Fibroblast of lung (primary cell): ENCODE data around the gene BEST4. TPM values are rescaled to one million over a fixed set of nuclear protein-coding genes. Genes with fewer than 3 reads are reported as not detected.

ENCODE experiments used
- DNase-seq, 2 donors: peaks; one replicate each; pipeline versions ENCODE4 v3.0.0 to v3.0.0-alpha.2; 2010; ENCODE audit warnings: low read depth in 2 of 2
- H2AFZ ChIP-seq: 2 replicates; pipeline ENCODE4 v1.5.1; 2012; ENCODE audit warnings: low read length, control low read depth, inconsistent platforms
- H3K27ac ChIP-seq: 2 replicates; pipeline ENCODE4 v1.5.1; 2011; ENCODE audit warnings: low read length, control low read depth; ENCODE audit not compliant: insufficient read depth
- H3K27me3 ChIP-seq: 2 replicates; pipeline ENCODE4 v1.5.1; 2011; ENCODE audit warnings: mild to moderate bottlenecking, low read length; ENCODE audit not compliant: control insufficient read depth, insufficient read depth
- H3K36me3 ChIP-seq: 2 replicates; pipeline ENCODE4 v1.5.1; 2011; ENCODE audit warnings: low read length; ENCODE audit not compliant: control insufficient read depth, insufficient read depth
- H3K4me1 ChIP-seq: 2 replicates; pipeline ENCODE4 v1.5.1; 2011; ENCODE audit warnings: low read length; ENCODE audit not compliant: control insufficient read depth, insufficient read depth; ENCODE audit errors: extremely low read depth
- H3K4me2 ChIP-seq: 2 replicates; pipeline ENCODE4 v1.5.1; 2011; ENCODE audit warnings: low read length, control low read depth; ENCODE audit not compliant: insufficient read depth; ENCODE audit errors: extremely low read depth
- H3K4me3 ChIP-seq, 4 experiments: fragments of 200-600 bp in 1 of 4; sonication (generic) in 1 of 4; replicated peaks in 1 of 4; 2 replicates each; pipeline ENCODE4 v1.5.1; 2011 to 2016; ENCODE audit warnings: low read length in 4 of 4, low read depth in 3 of 4, mild to moderate bottlenecking in 3 of 4, control low read depth in 2 of 4, inconsistent platforms in 1 of 4, mixed read lengths in 1 of 4; ENCODE audit not compliant: insufficient read depth in 1 of 4; ENCODE audit errors: control extremely low read depth in 1 of 4
- H3K79me2 ChIP-seq: 2 replicates; pipeline ENCODE4 v1.5.1; 2012; ENCODE audit warnings: mild to moderate bottlenecking, low read length, inconsistent platforms; ENCODE audit not compliant: control insufficient read depth, insufficient read depth
- H3K9ac ChIP-seq: 2 replicates; pipeline ENCODE4 v1.5.1; 2011; ENCODE audit warnings: mild to moderate bottlenecking, low read length, control low read depth; ENCODE audit not compliant: insufficient read depth
- H3K9me3 ChIP-seq: 2 replicates; pipeline ENCODE4 v1.5.1; 2012; ENCODE audit warnings: low read depth, low read length; ENCODE audit not compliant: control insufficient read depth, insufficient read depth
- H4K20me1 ChIP-seq: 2 replicates; pipeline ENCODE4 v1.5.1; 2011; ENCODE audit warnings: low read length; ENCODE audit not compliant: control insufficient read depth, insufficient read depth; ENCODE audit errors: extremely low read depth
- EZH2 ChIP-seq: IDR thresholded peaks from 2 replicates; pipeline ENCODE4 v1.5.1; 2012; ENCODE audit warnings: low read length, control low read depth, mild to moderate bottlenecking; ENCODE audit errors: missing control alignments
- polyA plus RNA-seq, 2 donors: library from polyadenylated mRNA; depleted of rRNA in 1 of 2; stranded (reverse) in 1 of 2; unstranded in 1 of 2; fragments of >200 nt; gene quantifications; 2 replicates each; pipeline ENCODE4 v1.2.1, GENCODE V29; 2011 to 2012; ENCODE audit warnings: missing spikeins in 1 of 2
- total RNA-seq: library from RNA; depleted of rRNA; stranded (reverse); fragments of >200 nt; gene quantifications from 2 replicates; pipeline ENCODE4 v1.2.1, GENCODE V29; 2014
- TF ChIP-seq, protein P1 (sequence below), 2 donors: IDR thresholded peaks in 1 of 2; conservative IDR thresholded peaks in 1 of 2; 1 replicate in 1 of 2; 2 replicates in 1 of 2; pipeline ENCODE4 v1.5.1; 2011 to 2012; ENCODE audit warnings: low read length in 2 of 2, control low read depth in 1 of 2, inconsistent platforms in 1 of 2, low read depth in 1 of 2, mild to moderate bottlenecking in 1 of 2

Gene BEST4
- total and polyA plus RNA-seq, 2 donors (not counting 1 experiment from before 2014, with no cell fraction given) = 0.10 to 0.17 TPM

DNA sequence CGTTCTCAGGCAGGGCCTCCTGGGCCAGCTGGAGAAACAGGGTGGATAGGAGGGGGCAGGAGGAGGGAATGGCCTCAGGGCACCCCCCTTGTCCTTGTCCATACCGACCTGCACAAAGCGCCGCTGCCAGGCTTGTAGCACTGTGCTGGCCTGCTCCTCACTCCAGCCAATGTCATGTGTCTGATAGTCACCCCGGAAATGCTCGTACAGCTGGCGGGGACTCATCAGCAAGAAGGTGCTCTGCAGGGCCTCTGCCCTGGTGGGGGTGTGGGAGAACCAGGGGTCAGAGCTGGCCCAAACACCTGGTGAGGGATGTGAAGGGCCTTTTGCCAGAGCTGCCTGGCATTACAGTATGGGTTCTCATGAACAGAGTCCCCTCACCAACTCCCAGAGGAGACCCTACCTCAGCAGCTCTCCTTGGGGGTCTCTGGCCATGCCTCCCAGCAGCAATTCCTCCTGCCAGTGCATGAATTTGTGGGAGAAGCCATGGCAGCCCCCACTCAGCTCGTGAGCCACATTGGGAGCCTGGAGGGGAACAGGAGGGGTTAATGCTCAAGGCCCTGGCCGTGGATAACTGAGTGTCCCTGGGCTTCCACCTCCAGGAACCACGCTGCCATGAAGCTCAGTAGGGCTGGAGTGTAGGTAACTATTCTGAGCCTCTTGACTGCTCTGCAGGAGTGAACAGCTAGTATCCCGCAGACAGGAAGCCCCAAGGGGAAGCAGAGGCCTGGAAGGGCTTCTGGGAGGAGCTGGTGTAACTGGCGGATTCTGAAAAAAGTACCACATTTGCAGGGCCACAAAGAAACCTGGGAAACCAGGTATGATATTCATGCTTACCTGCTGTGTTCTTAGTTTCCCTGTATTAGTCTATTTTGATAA lies 41.8 kb upstream of the BEST4 start:
- no peak overlapping the region for H3K9ac ChIP-seq
- TF ChIP-seq, protein P1, sequence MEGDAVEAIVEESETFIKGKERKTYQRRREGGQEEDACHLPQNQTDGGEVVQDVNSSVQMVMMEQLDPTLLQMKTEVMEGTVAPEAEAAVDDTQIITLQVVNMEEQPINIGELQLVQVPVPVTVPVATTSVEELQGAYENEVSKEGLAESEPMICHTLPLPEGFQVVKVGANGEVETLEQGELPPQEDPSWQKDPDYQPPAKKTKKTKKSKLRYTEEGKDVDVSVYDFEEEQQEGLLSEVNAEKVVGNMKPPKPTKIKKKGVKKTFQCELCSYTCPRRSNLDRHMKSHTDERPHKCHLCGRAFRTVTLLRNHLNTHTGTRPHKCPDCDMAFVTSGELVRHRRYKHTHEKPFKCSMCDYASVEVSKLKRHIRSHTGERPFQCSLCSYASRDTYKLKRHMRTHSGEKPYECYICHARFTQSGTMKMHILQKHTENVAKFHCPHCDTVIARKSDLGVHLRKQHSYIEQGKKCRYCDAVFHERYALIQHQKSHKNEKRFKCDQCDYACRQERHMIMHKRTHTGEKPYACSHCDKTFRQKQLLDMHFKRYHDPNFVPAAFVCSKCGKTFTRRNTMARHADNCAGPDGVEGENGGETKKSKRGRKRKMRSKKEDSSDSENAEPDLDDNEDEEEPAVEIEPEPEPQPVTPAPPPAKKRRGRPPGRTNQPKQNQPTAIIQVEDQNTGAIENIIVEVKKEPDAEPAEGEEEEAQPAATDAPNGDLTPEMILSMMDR (conservative IDR thresholded peaks at IDR 0.05 in 1 of 2, IDR thresholded peaks at IDR 0.05 in 1 of 2; ENCODE audit: low read depth in 1 of 2, low read length in 2 of 2) = no peak
- no peak for TF ChIP-seq EZH2
- H3K4me3 ChIP-seq = no peak overlapping the region
- H3K9me3 ChIP-seq = no peaks in the 10 kb centered on the region
- H3K4me1 ChIP-seq = no peaks in the 10 kb centered on the region
- no peak overlapping the region for H2AFZ ChIP-seq
- H3K27ac ChIP-seq = no peak overlapping the region
- no peaks in the 10 kb centered on the region for H3K36me3 ChIP-seq
- H3K4me2 ChIP-seq = no peak overlapping the region
- no peaks in the 10 kb centered on the region for H4K20me1 ChIP-seq
- H3K27me3 ChIP-seq = no peaks in the 10 kb centered on the region
- no peaks in the 10 kb centered on the region for H3K79me2 ChIP-seq
- no peak for DNase-seq

DNA sequence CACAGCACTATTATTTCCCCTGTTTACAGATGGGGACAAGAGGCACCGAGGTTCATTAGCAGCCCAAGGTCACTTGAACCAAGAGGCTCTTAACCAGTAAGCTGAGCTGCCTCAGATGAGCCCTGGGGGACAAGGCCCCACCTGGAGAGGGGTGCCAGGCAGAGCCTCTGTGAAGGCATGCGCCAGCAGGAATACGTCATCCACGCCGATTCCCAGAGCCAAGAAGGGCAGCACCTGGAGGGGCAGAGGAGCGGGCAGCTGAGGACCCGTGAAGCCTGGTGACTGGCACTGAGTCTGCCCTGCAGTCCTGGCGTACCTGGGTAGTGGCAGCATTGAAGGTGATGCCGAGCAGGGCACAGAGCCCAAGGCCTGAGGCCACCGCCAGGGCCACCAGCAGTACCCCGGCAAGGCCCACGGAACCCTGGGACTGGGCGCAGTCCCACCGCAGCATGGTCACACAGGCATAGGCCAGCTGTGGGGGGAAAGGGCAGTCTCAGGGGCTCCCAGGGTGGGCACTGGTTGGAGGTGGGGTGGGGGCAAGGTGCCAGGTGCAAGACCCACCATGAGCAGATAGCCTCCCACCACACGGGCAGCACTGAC lies 41.0 kb upstream of the BEST4 start:
- Histone ChIP-seq H3K27ac (no peak overlapping the region), H3K36me3 (no peaks in the 10 kb centered on the region), H3K4me3 (no peak overlapping the region), H2AFZ (no peak overlapping the region), H4K20me1 (no peaks in the 10 kb centered on the region), H3K4me1 (no peaks in the 10 kb centered on the region), H3K9me3 (no peaks in the 10 kb centered on the region), H3K9ac (no peak overlapping the region), H3K79me2 (no peaks in the 10 kb centered on the region), H3K4me2 (no peak overlapping the region), H3K27me3 (no peaks in the 10 kb centered on the region)
- TF ChIP-seq EZH2 = no peak
- TF ChIP-seq, protein P1 (conservative IDR thresholded peaks at IDR 0.05 in 1 of 2, IDR thresholded peaks at IDR 0.05 in 1 of 2; ENCODE audit: low read depth in 1 of 2, low read length in 2 of 2) = no peak
- no peak for DNase-seq

DNA sequence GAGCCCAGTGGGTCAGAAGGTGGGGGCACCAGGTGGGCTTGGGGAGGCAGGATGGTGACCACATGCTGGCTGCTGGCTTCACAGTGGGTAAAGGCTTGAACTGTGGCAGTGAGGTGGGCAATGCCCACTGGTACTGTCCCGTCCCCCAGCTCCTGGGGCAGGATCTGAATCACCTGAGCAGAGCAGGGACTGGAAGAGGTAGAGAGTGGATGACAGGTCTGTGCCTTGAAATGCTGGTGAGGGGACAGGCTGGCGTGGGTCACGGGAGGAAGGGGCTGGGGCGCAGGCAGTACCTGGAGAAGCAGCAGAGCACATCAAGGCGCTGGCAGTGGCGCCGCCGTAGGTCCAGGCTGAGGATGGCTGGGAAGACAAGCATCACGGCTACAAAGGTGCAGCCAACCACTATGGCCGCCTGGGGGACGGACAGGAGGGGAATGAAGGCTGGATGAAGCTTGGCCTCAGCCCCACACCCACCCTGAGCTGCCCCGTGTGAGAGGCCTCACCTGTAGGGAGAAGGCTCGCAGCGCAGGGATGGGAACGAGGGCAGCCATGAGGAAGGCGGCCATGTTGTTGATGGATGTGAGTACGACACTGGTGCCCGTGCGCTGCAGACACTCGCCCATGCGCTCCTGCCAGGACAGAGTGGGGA lies 40.2 kb upstream of the BEST4 start:
- no peaks in the 10 kb centered on the region for H3K9me3 ChIP-seq
- H3K27me3 ChIP-seq = no peaks in the 10 kb centered on the region

More for the DNA sequence above, 40.2 kb upstream of the BEST4 start:
- Histone ChIP-seq H3K36me3 (no peaks in the 10 kb centered on the region), H3K27ac (no peak overlapping the region), H3K4me1 (no peaks in the 10 kb centered on the region), H3K79me2 (no peaks in the 10 kb centered on the region), H3K9ac (no peak overlapping the region), H2AFZ (no peak overlapping the region), H4K20me1 (no peaks in the 10 kb centered on the region), H3K4me2 (no peak overlapping the region), H3K4me3 (no peak overlapping the region)
- TF ChIP-seq, protein P1 (conservative IDR thresholded peaks at IDR 0.05 in 1 of 2, IDR thresholded peaks at IDR 0.05 in 1 of 2; ENCODE audit: low read depth in 1 of 2, low read length in 2 of 2) = no peak
- TF ChIP-seq EZH2 = no peak
- no peak for DNase-seq
